B cell (primary cell): Measurements from ENCODE around the gene MBNL1.

Experiments used
- CTCF ChIP-seq: fragments of 200-600 bp; IDR thresholded peaks from one replicate; pipeline ENCODE4 v1.8.0; 2022; ENCODE audit warnings: antibody characterized with exemption, mild to moderate bottlenecking
- EZH2 ChIP-seq: IDR thresholded peaks from 2 replicates; pipeline ENCODE4 v1.6.1; 2012; ENCODE audit warnings: borderline replicate concordance, low read depth, mild to moderate bottlenecking, moderate library complexity, low read length; ENCODE audit not compliant: insufficient read depth, poor library complexity, severe bottlenecking

- TF ChIP-seq CTCF (no peak), EZH2 (no peak)
Measured at GRCh38 chr3:152385761-152386160, 117.0 kb downstream of the MBNL1 start.
